GM03348 (cell line): ENCODE results near the gene MARVELD1.

Experiments
- DNase-seq: peaks from one replicate; pipeline ENCODE4 v3.0.0; 2012; ENCODE audit warnings: low spot score

Gene MARVELD1

GRCh38 chr10:97721871-97722780, 8.6 kb downstream of the MARVELD1 start:
- DNase-seq: no peak

GRCh38 chr10:97723001-97723400, 9.5 kb downstream of the MARVELD1 start:
- no peak for DNase-seq

- DNase-seq: peak; percentile 40
These were observed 10.9 kb downstream of the MARVELD1 start for GRCh38 chr10:97724341-97724941.

GRCh38 chr10:97726636-97727178, 13.2 kb downstream of the MARVELD1 start:
- peak; percentile 72 for DNase-seq

GRCh38 chr10:97729014-97729413, 15.5 kb downstream of the MARVELD1 start:
- no peak for DNase-seq

- DNase-seq: peak; percentile 78
These were observed 18.0 kb downstream of the MARVELD1 start for GRCh38 chr10:97731346-97732051.

- no peak for DNase-seq
These were observed 18.5 kb downstream of the MARVELD1 start for GRCh38 chr10:97732052-97732359.

GRCh38 chr10:97733256-97733655, 19.7 kb downstream of the MARVELD1 start:
- DNase-seq: no peak

GRCh38 chr10:97734021-97734420, 20.5 kb downstream of the MARVELD1 start:
- no peak for DNase-seq

GRCh38 chr10:97736403-97736901, 22.9 kb downstream of the MARVELD1 start:
- DNase-seq: no peak

GRCh38 chr10:97736902-97737769, 23.6 kb downstream of the MARVELD1 start, which contains the start of gene ZFYVE27:
Gene ZFYVE27 (plus strand): TSS chr10:97737128. CDS start chr10:97738478, 1,350 bp downstream.
- peak; percentile 99 for DNase-seq

- DNase-seq: no peak
These were observed 24.3 kb downstream of the MARVELD1 start for GRCh38 chr10:97737770-97738265.

GRCh38 chr10:97738616-97739015, 25.1 kb downstream of the MARVELD1 start:
- DNase-seq: no peak

- DNase-seq: no peak
These were observed 27.1 kb downstream of the MARVELD1 start for GRCh38 chr10:97740613-97741012.

GRCh38 chr10:97743169-97743943, 29.8 kb downstream of the MARVELD1 start:
- no peak for DNase-seq

GRCh38 chr10:97744405-97745035, 31.0 kb downstream of the MARVELD1 start:
- no peak for DNase-seq

GRCh38 chr10:97747573-97747972, 34.0 kb downstream of the MARVELD1 start:
- DNase-seq: no peak

- no peak for DNase-seq
These were observed 34.6 kb downstream of the MARVELD1 start for GRCh38 chr10:97748116-97748515.

- no peak for DNase-seq
These were observed 39.4 kb downstream of the MARVELD1 start for GRCh38 chr10:97752956-97753355.

- DNase-seq: no peak
These were observed 41.2 kb downstream of the MARVELD1 start for GRCh38 chr10:97754726-97755125.
